GM15510 (cell line): ENCODE results near the gene SLC26A6.

ENCODE experiments used
- POLR2A ChIP-seq: IDR thresholded peaks from 3 replicates; pipeline ENCODE4 v1.6.1; 2011; ENCODE audit warnings: borderline replicate concordance; ENCODE audit not compliant: insufficient read length; ENCODE audit errors: extremely low read depth

SLC26A6 gene

GRCh38 chr3:48648188-48648850 is 13.1 kb upstream of the SLC26A6 start:
- TF ChIP-seq POLR2A, result no peak

- TF ChIP-seq POLR2A, result no peak
Observed at GRCh38 chr3:48647714-48648113, 12.5 kb upstream of the SLC26A6 start.

DNA sequence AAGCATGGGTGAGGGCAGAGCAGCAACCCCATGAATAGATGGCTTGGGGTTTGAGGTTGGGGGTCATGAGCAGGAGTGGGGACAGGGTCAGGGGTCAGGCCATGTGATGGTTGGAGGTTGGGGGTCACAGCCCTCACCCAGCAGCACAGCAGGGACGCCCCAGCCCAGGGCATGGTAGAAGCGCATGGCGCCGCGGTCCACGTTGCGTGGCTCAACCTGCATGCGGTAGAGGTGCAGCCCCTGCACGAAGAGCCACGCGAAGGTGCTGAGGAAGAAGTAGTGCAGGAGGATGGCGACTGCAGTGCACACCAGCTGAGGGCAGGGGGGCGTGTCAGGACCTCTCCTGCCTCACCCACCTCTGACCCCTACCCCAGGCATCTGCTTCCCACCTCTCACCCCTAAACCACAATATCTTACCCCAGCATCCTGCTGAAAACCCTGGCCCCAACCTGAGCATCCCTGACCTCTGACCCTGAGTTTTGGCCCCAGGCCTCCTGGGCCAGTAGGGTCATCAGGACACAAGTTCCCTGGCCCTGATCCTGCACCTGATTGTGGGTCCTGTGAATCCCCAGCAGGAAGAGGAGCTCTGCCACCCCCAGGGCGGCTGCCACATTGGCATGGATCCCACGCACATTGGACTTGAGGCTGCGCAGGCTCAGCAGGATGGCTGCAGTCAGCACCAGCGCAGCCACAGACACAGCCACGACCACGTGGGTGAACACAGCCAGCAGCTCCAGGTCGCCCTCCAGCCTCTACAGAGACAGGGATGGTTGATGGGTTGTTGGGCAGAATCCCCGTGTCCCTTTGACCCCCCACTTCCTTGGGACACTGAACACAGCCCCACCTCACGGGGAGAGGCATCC is 9.9 kb upstream of the SLC26A6 start:
- no peak for TF ChIP-seq POLR2A

- no peak for TF ChIP-seq POLR2A
Observed at GRCh38 chr3:48642605-48643004, 7.3 kb upstream of the SLC26A6 start.

DNA sequence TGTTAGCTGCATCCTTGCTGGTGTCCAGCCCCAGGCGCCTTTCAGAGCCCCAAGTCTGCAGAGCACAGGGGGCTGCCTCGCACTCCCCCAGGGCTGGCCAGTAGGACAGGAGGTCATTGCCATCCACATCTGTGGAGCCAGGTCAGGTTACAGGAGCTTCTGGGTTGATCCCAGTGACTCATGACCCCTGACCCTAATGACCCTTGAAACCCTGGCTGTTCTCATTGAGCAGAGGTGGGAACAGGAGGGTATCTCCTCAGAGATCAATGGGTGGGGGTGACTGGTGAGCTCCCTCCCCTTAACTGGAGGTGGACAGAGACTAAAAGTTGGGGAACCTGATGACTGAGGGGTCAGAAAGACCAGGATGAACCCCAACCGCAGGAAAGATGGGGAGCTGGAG is 6.1 kb upstream of the SLC26A6 start:
- no peak for TF ChIP-seq POLR2A

DNA sequence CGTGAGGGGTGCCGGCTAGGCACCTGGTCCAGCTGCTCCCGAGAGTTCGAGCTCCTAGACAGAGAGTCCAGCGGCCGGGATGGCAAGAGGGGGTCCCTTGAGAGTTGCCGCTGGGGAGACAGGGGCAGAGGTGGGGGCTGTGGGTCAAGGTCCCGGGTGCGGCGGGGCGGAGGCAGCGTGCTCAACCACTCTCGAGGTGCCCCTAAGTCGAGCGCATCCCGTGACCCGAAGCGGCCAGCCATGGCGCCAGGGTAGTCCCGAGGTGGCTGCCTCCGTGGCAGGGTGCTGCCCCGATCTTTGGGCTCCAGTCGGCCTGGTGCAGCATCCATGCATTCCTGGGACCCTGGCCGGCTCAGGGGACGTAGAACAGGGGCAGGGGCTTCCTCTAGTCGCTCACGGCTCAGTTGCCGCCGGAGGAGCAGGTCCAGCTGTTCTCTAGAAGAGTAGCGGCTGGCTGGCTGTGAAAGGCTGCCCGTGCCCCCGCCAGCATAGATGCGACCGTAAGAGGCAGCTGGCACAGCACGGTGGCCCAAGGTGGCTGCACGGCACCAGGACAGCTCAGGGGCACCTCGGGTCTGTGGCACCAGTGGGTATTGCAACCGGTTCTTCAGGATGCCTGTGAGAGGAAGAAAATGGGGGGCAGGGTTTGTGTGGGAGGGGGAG is 4.8 kb upstream of the SLC26A6 start:
- no peak for TF ChIP-seq POLR2A

GRCh38 chr3:48637305-48637704 is 2.0 kb upstream of the SLC26A6 start:
- TF ChIP-seq POLR2A, result no peak

DNA sequence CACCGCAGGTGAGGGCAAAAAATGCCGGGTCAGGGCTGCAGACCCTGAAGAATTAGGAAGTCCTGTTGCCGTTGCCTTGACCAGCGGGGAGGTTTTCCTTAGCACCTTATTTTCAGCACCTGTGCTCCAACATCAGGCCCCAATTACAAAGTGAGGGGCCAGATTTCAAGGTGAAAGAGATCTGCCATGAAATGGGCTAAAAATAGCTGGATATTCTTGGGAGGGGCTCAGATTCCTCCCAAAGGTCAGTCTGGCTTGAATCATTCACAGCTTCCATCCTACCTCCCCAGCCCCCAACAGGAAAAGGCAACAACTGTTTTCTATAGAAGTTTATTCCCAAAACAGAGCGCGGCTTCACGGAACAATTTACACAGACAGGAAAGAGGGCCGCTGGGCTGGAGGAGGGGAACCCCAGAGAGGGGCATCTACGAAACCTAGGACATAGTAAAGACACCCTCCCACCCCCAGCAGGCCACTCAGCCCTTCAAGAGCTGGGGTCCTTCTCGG is 941 bp upstream of the SLC26A6 start:
- TF ChIP-seq POLR2A, result no peak

DNA sequence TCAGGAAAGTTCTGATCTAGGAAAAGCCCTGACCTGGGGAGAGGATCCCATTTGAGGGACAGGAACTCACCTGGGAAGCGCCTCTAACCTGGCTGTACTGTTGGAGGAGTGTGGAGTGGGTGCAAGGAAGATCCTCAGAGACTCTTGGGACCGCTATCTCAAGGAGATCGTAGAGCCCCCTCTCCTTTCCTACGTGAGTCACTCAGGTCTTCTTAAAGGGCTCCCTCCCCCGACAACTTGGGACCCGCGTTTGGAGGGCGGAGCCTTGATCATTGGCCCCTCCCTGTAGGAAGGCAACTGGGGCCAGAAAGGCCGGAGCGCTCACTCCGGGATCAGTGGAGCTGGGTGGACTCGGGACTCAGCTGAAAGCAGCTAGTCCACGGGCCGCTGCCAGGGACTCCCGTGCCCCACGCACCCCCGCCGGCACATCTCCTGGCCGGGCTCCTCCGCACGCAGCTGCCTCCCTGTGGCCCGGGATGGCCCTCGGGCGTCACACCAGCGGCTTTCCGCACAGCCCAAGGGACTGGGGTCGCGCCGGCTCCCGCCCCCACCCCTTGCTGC is 520 bp downstream of the SLC26A6 start:
- no peak for TF ChIP-seq POLR2A

DNA sequence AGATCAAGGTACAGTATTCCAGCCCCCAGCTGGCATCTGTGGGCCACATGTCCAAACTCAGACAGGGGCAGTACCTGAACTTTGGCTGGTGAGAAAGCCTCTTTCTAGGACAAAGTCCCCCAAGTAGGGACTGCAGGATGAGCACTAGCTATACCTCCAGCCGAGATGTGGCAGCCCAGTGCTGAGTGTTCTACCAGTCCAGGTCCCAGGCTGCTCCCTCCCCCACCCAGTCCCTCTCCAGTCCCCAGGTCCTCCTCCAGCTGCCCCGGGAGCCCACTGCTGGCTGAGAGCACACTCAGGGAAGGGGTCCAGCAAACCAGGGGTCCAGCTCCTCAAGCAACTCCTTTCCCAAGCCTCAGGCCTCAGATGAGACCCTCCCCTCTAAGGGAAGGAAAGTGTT is 1.5 kb downstream of the SLC26A6 start:
- TF ChIP-seq POLR2A, result no peak

GRCh38 chr3:48633256-48633655 is 2.0 kb downstream of the SLC26A6 start:
- no peak for TF ChIP-seq POLR2A

DNA sequence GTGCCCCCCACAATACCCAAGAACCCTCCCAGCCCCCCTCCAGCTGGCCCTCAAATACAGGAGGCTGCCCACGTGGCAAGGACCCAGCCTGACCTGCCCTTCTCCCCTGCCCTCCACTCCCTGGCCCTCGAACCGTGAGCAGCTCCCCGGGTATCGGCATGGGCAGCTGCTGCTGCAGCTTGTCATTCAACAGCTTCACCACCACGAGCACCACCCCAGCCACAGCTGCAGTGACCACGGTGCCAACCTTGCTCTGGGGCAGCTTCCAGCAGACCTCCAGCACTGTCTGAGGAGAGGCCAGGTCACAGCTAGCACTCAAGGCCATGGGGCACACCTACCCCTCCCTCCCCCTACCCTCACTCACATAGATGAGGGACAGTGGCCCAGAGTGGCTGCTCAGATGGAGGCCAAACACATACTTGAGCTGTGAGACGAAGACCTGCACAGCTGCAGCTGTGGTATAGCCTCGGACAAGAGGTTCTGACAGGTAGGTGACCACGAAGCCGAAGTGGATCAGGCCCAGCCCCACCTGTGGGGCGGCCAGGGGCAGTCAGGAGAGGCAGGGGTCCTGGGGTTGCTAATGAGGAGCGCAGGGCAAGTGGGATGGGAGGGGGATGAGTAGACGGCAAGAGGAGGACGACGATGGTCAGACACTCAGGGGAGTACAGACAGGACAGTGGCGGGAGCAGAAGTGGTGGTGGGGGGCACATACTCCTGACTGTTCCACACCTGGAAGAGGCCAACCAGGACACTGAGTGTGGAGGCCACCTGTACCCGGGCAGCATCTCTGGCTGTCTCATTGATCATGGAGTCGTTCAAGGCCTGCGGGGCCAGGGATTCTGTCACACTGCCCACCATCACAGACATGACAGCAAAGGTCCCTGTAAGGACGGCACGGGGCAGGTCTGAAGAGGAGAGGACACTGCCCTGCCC is 3.5 kb downstream of the SLC26A6 start:
- no peak for TF ChIP-seq POLR2A

GRCh38 chr3:48630833-48631232 is 4.4 kb downstream of the SLC26A6 start:
- no peak for TF ChIP-seq POLR2A

GRCh38 chr3:48630407-48630806 is 4.9 kb downstream of the SLC26A6 start:
- TF ChIP-seq POLR2A, result no peak
